NCI-H345 treated with DMSO at 0.1 percent for 48 hours (cell line): ENCODE measurements around the gene MSMP.

Source experiments
- DNase-seq: peaks from one replicate; lab custom pipeline; 2025; ENCODE audit not compliant: unreplicated experiment; lab: John Stamatoyannopoulos, UW

MSMP gene

GRCh38 chr9:35723908-35724307, 30.2 kb downstream of the MSMP start:
- DNase-seq, result no peak

GRCh38 chr9:35723426-35723825, 30.6 kb downstream of the MSMP start:
- DNase-seq, result no peak

- DNase-seq, result no peak
Observed at GRCh38 chr9:35719546-35719945, 34.5 kb downstream of the MSMP start.

GRCh38 chr9:35718721-35719511, 35.2 kb downstream of the MSMP start:
- no peak for DNase-seq

GRCh38 chr9:35717132-35717870, 36.8 kb downstream of the MSMP start:
- DNase-seq, result no peak

- no peak for DNase-seq
Observed at GRCh38 chr9:35716230-35716629, 37.8 kb downstream of the MSMP start.

GRCh38 chr9:35714579-35715252, 39.4 kb downstream of the MSMP start:
- DNase-seq, result no peak

- DNase-seq, result no peak
Observed at GRCh38 chr9:35714123-35714522, 40.0 kb downstream of the MSMP start.

GRCh38 chr9:35713578-35713977, 40.5 kb downstream of the MSMP start:
- no peak for DNase-seq

- no peak for DNase-seq
Observed at GRCh38 chr9:35712762-35713400, 41.2 kb downstream of the MSMP start.

GRCh38 chr9:35711501-35712428, 42.3 kb downstream of the MSMP start:
- no peak for DNase-seq

- DNase-seq, result no peak
Observed at GRCh38 chr9:35710818-35711500, 43.1 kb downstream of the MSMP start.

- DNase-seq, result no peak
Observed at GRCh38 chr9:35708146-35708545, 45.9 kb downstream of the MSMP start.

GRCh38 chr9:35706951-35707350, 47.1 kb downstream of the MSMP start:
- no peak for DNase-seq

GRCh38 chr9:35705836-35706430, 48.1 kb downstream of the MSMP start:
- DNase-seq, result no peak

GRCh38 chr9:35705372-35705771, 48.7 kb downstream of the MSMP start:
- DNase-seq, result no peak

- DNase-seq, result no peak
Observed at GRCh38 chr9:35703906-35704672, 50.0 kb downstream of the MSMP start.
